KBM-7 (cell line): ENCODE measurements around the gene CCL28.
"Not testable (repeated sequence)": the region's sequence is repeated elsewhere in the genome, so short reads cannot be mapped to it uniquely, and the experiment has no call there.

ENCODE experiments used
- DNase-seq: peaks from one replicate; pipeline ENCODE4 v3.0.0-alpha.2; 2015
- in situ Hi-C: fragments of 300-500 bp; cut with MboI; formaldehyde crosslinking; loops from 2 replicates; pipeline ENCODE4 v1.14.3; 2020; ENCODE audit warnings: low sequenced_read_pairs, low pct_unique_long_range_greater_than_20kb, mixed read lengths

Gene CCL28

GRCh38 chr5:43412156-43412555, at the start of gene CCL28:
Gene CCL28, minus strand, starts transcription at chr5:43412391. Its CDS starts 75 bp downstream, at chr5:43412316.
- DNase-seq: no peak
- in situ Hi-C loops: no loop called here

- in situ Hi-C loops: no loop called here
- no peak for DNase-seq
Measured at GRCh38 chr5:43461066-43461465, 48.9 kb upstream of the CCL28 start.

- no peak for DNase-seq
- in situ Hi-C loops: no loop called here
Measured at GRCh38 chr5:43456556-43456955, 44.4 kb upstream of the CCL28 start.

- in situ Hi-C loops, DNase-seq: not testable (repeated sequence)
Measured at GRCh38 chr5:43441575-43441974, 29.4 kb upstream of the CCL28 start.

GRCh38 chr5:43437062-43437660, 25.0 kb upstream of the CCL28 start:
- DNase-seq: no peak
- in situ Hi-C loops: no loop called here

GRCh38 chr5:43433382-43433781, 21.2 kb upstream of the CCL28 start:
- DNase-seq: no peak
- in situ Hi-C loops: no loop called here

- DNase-seq: peak; percentile 38
- in situ Hi-C loops: no loop called here
Measured at GRCh38 chr5:43432486-43433375, 20.5 kb upstream of the CCL28 start.

GRCh38 chr5:43429706-43430105, 17.5 kb upstream of the CCL28 start:
- DNase-seq: no peak
- in situ Hi-C loops: no loop called here

GRCh38 chr5:43429016-43429415, 16.8 kb upstream of the CCL28 start:
- no peak for DNase-seq
- in situ Hi-C loops: no loop called here

- in situ Hi-C loops: no loop called here
Measured at GRCh38 chr5:43427306-43427705, 15.1 kb upstream of the CCL28 start.

GRCh38 chr5:43425983-43426382, 13.8 kb upstream of the CCL28 start:
- in situ Hi-C loops: no loop called here
- DNase-seq: no peak

More at GRCh38 chr5:43427306-43427705, 15.1 kb upstream of the CCL28 start:
- no peak for DNase-seq

- DNase-seq, in situ Hi-C loops: not testable (repeated sequence)
Measured at GRCh38 chr5:43423086-43423485, 10.9 kb upstream of the CCL28 start.

- in situ Hi-C loops: no loop called here
Measured at GRCh38 chr5:43422143-43422542, 10.0 kb upstream of the CCL28 start.

GRCh38 chr5:43421450-43422133, 9.4 kb upstream of the CCL28 start:
- in situ Hi-C loops: no loop called here
- no peak for DNase-seq

More at GRCh38 chr5:43422143-43422542, 10.0 kb upstream of the CCL28 start:
- DNase-seq: no peak

- DNase-seq: no peak
- in situ Hi-C loops: no loop called here
Measured at GRCh38 chr5:43420241-43420640, 8.1 kb upstream of the CCL28 start.

GRCh38 chr5:43418561-43418960, 6.4 kb upstream of the CCL28 start:
- in situ Hi-C loops: no loop called here
- no peak for DNase-seq

GRCh38 chr5:43416803-43417394, 4.7 kb upstream of the CCL28 start:
- in situ Hi-C loops: no loop called here
- no peak for DNase-seq

- in situ Hi-C loops: no loop called here
Measured at GRCh38 chr5:43415935-43416802, 4.0 kb upstream of the CCL28 start.

GRCh38 chr5:43413966-43414365, 1.8 kb upstream of the CCL28 start:
- in situ Hi-C loops: no loop called here
- no peak for DNase-seq

More at GRCh38 chr5:43415935-43416802, 4.0 kb upstream of the CCL28 start:
- DNase-seq: no peak
